Measurements from ENCODE around the gene IL17RE. TPM values are rescaled to one million over a fixed set of nuclear protein-coding genes. Genes with fewer than 3 reads are reported as not detected.
A peak's percentile ranks its signal among the peaks of the same experiment; 100 is the strongest.

The IL17RE gene
- total and polyA plus RNA-seq, 2 of the 13 experiments (the other 11 are each of a cell fraction or from before 2014, with no cell fraction given) = 14.5 to 24.1 TPM

DNA sequence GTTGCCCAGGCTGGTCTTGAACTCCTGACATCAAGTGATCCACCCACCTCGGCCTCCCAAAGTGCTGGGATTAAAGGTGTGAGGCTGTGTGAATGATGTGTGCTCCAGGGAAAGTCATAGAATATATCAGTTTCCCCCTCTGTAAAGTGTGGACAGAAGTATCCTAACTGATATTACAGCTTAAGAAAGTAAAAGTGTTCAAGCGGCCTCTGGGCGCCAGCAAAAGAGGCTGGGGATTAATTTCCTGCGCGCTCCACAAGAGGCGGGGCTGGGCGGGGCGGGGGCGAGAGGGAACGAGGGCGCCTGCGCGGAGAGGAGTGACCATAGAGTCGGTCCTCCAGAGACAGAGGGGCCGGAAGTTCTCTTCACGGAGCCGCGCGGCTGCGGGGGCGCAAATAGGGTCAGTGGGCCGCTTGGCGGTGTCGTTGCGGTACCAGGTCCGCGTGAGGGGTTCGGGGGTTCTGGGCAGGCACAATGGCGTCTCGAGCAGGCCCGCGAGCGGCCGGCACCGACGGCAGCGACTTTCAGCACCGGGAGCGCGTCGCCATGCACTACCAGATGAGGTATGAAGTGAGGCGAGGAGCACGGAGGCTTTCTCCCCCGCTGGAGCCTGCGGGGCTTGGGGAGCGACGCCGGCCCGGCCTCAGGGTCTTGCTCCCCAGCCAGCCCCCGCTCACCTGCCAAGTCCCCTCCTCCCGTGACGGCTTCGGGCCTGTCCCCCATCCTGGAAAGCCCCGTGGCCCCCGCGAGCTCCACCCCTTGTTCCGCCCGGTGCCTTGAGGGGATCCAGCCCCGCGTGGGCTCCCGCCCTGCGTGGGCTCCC is 12.2 kb upstream of the IL17RE start, which contains the start of gene JAGN1 (continued):
- TF ChIP-seq, protein P1, sequence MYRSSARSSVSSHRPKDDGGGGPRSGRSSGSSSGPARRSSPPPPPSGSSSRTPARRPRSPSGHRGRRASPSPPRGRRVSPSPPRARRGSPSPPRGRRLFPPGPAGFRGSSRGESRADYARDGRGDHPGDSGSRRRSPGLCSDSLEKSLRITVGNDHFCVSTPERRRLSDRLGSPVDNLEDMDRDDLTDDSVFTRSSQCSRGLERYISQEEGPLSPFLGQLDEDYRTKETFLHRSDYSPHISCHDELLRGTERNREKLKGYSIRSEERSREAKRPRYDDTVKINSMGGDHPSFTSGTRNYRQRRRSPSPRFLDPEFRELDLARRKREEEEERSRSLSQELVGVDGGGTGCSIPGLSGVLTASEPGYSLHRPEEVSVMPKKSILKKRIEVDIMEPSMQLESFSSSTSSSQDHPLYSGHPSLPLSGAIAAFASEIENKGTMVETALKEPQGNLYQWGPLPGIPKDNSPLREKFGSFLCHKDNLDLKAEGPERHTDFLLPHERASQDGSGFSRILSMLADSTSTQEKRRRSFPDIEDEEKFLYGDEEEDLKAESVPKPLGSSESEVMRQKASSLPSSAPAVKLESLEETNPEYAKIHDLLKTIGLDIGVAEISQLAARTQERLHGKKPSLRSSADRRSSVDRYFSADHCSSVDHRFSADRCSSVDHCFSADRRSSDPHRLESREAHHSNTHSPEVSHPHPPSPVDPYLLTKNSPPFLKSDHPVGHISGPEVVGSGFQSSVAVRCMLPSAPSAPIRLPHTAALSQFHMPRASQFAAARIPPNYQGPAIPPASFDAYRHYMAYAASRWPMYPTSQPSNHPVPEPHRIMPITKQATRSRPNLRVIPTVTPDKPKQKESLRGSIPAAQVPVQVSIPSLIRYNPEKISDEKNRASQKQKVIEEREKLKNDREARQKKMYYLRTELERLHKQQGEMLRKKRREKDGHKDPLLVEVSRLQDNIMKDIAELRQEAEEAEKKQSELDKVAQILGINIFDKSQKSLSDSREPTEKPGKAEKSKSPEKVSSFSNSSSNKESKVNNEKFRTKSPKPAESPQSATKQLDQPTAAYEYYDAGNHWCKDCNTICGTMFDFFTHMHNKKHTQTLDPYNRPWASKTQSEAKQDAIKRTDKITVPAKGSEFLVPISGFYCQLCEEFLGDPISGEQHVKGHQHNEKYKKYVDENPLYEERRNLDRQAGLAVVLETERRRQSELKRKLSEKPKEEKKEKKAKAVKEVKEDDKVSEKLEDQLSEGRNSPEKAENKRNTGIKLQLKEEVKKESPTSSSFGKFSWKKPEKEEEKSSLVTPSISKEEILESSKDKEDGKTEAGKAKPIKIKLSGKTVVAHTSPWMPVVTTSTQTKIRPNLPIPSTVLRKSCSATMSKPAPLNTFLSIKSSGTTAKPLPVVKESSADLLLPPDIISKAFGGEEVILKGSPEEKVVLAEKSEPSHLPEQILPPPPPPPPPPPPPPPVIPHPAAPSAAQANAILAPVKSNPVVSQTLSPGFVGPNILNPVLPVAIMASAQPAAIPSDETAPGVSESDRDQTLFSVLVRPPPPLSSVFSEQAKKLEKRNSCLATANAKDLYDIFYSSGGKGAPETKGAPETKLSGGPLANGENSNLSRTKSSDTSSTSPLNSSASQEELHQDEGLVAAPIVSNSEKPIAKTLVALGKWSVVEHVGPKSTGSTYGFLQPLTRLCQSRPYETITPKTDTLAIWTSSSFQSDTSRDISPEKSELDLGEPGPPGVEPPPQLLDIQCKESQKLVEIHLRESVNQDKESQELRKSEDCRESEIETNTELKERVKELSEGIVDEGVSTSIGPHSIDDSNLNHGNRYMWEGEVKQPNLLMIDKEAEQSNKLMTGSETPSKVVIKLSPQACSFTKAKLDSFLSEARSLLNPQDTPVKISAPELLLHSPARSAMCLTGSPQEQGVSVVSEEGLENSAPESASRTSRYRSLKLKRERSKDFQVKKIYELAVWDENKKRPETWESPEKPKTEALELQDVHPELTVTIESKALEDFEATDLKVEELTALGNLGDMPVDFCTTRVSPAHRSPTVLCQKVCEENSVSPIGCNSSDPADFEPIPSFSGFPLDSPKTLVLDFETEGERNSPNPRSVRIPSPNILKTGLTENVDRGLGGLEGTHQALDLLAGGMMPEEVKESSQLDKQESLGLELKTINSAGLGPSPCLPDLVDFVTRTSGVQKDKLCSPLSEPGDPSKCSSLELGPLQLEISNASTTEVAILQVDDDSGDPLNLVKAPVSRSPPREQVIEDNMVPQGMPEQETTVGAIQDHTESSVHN (CRISPR knock-in tag; IDR thresholded peaks at IDR 0.05) = no peak
- TF ChIP-seq, protein P2, sequence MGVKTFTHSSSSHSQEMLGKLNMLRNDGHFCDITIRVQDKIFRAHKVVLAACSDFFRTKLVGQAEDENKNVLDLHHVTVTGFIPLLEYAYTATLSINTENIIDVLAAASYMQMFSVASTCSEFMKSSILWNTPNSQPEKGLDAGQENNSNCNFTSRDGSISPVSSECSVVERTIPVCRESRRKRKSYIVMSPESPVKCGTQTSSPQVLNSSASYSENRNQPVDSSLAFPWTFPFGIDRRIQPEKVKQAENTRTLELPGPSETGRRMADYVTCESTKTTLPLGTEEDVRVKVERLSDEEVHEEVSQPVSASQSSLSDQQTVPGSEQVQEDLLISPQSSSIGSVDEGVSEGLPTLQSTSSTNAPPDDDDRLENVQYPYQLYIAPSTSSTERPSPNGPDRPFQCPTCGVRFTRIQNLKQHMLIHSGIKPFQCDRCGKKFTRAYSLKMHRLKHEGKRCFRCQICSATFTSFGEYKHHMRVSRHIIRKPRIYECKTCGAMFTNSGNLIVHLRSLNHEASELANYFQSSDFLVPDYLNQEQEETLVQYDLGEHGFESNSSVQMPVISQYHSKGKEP (CRISPR knock-in tag; IDR thresholded peaks at IDR 0.05) = no peak
- peak; percentile 78; the same call in 1 of the 2 replicates for TF ChIP-seq ZNF160 (CRISPR knock-in tag; IDR thresholded peaks at IDR 0.05)
- TF ChIP-seq, protein P3, sequence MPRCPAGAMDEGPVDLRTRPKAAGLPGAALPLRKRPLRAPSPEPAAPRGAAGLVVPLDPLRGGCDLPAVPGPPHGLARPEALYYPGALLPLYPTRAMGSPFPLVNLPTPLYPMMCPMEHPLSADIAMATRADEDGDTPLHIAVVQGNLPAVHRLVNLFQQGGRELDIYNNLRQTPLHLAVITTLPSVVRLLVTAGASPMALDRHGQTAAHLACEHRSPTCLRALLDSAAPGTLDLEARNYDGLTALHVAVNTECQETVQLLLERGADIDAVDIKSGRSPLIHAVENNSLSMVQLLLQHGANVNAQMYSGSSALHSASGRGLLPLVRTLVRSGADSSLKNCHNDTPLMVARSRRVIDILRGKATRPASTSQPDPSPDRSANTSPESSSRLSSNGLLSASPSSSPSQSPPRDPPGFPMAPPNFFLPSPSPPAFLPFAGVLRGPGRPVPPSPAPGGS (CRISPR knock-in tag; IDR thresholded peaks at IDR 0.05) = peak; percentile 82
- peak; percentile 53; the same call in 1 of the 2 replicates for TF ChIP-seq ZNF552 (CRISPR knock-in tag; IDR thresholded peaks at IDR 0.05; ENCODE audit: borderline replicate concordance)
- no peak for TF ChIP-seq ZNF207 (IDR thresholded peaks at IDR 0.05; ENCODE audit: borderline replicate concordance)
- peak; percentile 70; the same call in 1 of the 2 replicates for TF ChIP-seq KDM4B (CRISPR knock-in tag; IDR thresholded peaks at IDR 0.05)
- TF ChIP-seq GLI4 (CRISPR knock-in tag; IDR thresholded peaks at IDR 0.05; ENCODE audit: borderline replicate concordance) = peak; percentile 94; the same call in 1 of the 2 replicates
- TF ChIP-seq AGO1 (IDR thresholded peaks at IDR 0.05; ENCODE audit: low read depth, low read length, poor library complexity, severe bottlenecking) = no peak
- TF ChIP-seq ZNF343 (CRISPR knock-in tag; IDR thresholded peaks at IDR 0.05) = peak; percentile 83
- peak; percentile 97 for TF ChIP-seq SRY (CRISPR knock-in tag; IDR thresholded peaks at IDR 0.05)
- TF ChIP-seq ZNF20 (CRISPR knock-in tag; IDR thresholded peaks at IDR 0.05) = peak; percentile 87; the same call in 1 of the 2 replicates
- no peak for TF ChIP-seq FOXP1 (IDR thresholded peaks at IDR 0.05)
- TF ChIP-seq FOXP1 (CRISPR knock-in tag; IDR thresholded peaks at IDR 0.05) = no peak; the same call in 1 of the 2 replicates
- TF ChIP-seq ATM (IDR thresholded peaks at IDR 0.05; ENCODE audit: borderline replicate concordance) = no peak
- TF ChIP-seq, protein P4, sequence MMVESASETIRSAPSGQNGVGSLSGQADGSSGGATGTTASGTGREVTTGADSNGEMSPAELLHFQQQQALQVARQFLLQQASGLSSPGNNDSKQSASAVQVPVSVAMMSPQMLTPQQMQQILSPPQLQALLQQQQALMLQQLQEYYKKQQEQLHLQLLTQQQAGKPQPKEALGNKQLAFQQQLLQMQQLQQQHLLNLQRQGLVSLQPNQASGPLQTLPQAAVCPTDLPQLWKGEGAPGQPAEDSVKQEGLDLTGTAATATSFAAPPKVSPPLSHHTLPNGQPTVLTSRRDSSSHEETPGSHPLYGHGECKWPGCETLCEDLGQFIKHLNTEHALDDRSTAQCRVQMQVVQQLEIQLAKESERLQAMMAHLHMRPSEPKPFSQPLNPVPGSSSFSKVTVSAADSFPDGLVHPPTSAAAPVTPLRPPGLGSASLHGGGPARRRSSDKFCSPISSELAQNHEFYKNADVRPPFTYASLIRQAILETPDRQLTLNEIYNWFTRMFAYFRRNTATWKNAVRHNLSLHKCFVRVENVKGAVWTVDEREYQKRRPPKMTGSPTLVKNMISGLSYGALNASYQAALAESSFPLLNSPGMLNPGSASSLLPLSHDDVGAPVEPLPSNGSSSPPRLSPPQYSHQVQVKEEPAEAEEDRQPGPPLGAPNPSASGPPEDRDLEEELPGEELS (CRISPR knock-in tag; IDR thresholded peaks at IDR 0.05) = no peak

All from HepG2 (cell line).